Measurements from ENCODE around the gene RABGGTA.
A peak's percentile ranks its signal among the peaks of the same experiment; 100 is the strongest.

The RABGGTA gene

DNA sequence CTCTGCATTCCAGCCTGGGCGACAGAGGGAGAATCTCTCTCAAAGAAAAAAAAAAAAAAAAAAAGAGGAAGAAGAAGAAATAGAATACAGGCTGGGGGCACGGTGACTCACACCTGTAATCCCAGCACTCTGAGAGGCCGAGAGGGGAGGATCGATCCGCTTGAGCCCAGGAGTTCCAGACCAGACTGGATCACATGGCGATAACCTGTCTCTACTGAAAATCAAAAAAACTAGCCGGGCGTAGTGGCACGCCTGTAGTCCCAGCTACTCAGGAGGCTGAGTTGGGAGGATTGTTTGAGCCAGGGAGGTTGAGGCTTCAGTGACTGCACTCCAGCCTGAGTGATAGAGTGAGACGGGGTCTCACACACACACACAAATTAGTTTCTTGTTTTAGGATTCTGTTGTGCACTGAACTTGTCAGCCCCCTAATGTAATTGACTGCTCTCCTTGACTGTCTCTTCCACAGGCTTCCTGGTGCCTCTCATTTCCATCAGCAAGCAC lies 28.0 kb downstream of the RABGGTA start:
- peak overlapping the region; percentile 95 to 97 for H3K9ac ChIP-seq (ENCODE audit: low read depth in 1 of 2, low read length in 2 of 2)
- no peaks in the 10 kb centered on the region for H3K9me3 ChIP-seq (ENCODE audit: control insufficient read depth in 2 of 2, low read length in 2 of 2)
- peak overlapping the region; percentile 82 to 91 for H3K4me3 ChIP-seq (ENCODE audit: low read length in 2 of 2)
- no peaks in the 10 kb centered on the region for H3K27me3 ChIP-seq (ENCODE audit: control insufficient read depth in 2 of 2, insufficient read depth in 2 of 2, low read length in 2 of 2)
- H3K4me1 ChIP-seq (ENCODE audit: control insufficient read depth in 2 of 2, insufficient read depth in 2 of 2, low read length in 2 of 2): peaks cover 25 to 31% of the 10 kb centered on the region in 2 donors
- H3K27ac ChIP-seq (ENCODE audit: low read depth in 2 of 2, low read length in 2 of 2): peak overlapping the region; percentile 99 to 100
- peaks cover 26 to 27% of the 10 kb centered on the region in 2 donors for H3K36me3 ChIP-seq (ENCODE audit: control insufficient read depth in 2 of 2, insufficient read depth in 2 of 2, low read length in 2 of 2)

DNA sequence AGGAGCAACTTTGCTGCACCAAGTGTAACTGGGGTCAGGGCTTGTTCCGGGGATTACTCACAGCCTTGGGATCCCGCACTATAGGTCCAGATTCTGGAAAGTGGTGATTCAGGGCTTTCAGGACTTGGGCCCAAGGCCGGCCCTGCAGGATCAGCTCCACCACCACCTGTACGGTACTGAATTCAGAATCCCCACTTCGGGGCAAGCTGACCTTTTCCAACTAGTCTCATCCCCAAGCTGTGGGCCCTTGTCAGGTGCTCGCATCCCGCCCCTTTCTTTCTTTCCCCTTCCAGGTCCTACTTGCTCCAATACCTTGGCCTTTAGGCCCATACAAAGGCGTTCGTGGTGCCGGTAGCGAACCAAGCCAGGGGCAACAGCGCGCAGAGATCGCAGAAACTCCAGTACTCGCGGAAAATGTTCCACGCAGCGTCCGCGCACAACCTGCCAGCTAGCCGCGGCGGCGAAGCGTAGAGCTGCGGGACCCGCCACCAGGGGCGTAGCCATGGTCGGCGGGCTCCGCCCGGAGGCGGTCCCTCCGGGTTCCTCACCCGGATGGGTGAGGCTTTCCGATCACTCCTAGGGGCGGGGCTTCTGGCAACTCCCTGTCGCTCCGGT lies 29.5 kb downstream of the RABGGTA start:
- H3K9me3 ChIP-seq (ENCODE audit: control insufficient read depth in 2 of 2, low read length in 2 of 2): no peaks in the 10 kb centered on the region

DNA sequence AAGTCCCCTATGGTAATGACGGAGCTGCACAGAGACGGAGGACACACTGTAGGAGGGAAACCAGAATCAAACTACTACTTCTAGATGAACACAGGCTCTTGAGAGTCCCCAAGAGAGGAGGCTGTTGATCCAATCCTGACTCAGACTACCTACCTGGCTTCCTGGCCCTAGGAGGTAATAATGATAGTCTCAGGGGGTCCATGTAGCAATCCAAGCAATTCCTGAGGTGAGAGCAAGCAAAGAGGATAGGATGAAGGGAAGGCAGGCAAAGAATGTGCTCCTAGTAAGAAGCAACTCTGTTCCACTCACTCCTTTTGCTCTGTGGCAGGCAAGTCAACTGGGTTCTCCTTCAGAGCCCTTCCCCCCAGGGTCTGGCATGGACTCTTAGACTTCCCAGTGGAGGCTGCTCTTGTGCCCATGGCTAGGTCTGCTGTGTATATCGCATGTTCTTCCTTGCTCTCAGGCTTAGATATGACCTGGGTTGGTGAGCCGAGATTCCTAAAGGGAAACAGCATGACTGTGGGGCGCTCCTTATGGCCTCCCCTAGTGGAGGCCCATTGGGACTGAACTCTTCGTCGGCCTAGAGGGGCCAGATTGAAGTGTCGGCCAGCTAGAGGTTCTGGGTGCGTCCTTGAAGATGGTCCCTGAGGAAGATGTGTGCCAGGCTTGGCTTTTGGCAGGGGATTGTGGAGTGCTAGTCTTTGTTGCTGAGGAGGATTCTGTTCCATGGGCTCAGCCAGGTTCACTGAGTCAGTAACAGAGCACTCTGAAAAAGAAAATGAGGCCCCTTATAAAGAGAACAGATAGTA lies 31.1 kb downstream of the RABGGTA start:
- Histone ChIP-seq H3K4me3 (ENCODE audit: low read length in 2 of 2) (no peak overlapping the region), H3K27ac (ENCODE audit: low read depth in 2 of 2, low read length in 2 of 2) (no peak overlapping the region), H3K9me3 (ENCODE audit: control insufficient read depth in 2 of 2, low read length in 2 of 2) (no peaks in the 10 kb centered on the region), H3K27me3 (ENCODE audit: control insufficient read depth in 2 of 2, insufficient read depth in 2 of 2, low read length in 2 of 2) (no peaks in the 10 kb centered on the region), H3K36me3 (ENCODE audit: control insufficient read depth in 2 of 2, insufficient read depth in 2 of 2, low read length in 2 of 2) (peaks cover 50 to 56% of the 10 kb centered on the region in 2 donors), H3K4me1 (ENCODE audit: control insufficient read depth in 2 of 2, insufficient read depth in 2 of 2, low read length in 2 of 2) (peaks cover 25 to 28% of the 10 kb centered on the region in 2 donors), H3K9ac (ENCODE audit: low read depth in 1 of 2, low read length in 2 of 2) (no peak overlapping the region)

More for the DNA sequence above, 29.5 kb downstream of the RABGGTA start:
- Histone ChIP-seq H3K27ac (ENCODE audit: low read depth in 2 of 2, low read length in 2 of 2) (peak overlapping the region; percentile 99 to 100), H3K4me1 (ENCODE audit: control insufficient read depth in 2 of 2, insufficient read depth in 2 of 2, low read length in 2 of 2) (peaks cover 25 to 31% of the 10 kb centered on the region in 2 donors), H3K4me3 (ENCODE audit: low read length in 2 of 2) (peak overlapping the region; percentile 82 to 91), H3K27me3 (ENCODE audit: control insufficient read depth in 2 of 2, insufficient read depth in 2 of 2, low read length in 2 of 2) (no peaks in the 10 kb centered on the region), H3K36me3 (ENCODE audit: control insufficient read depth in 2 of 2, insufficient read depth in 2 of 2, low read length in 2 of 2) (peaks cover 36 to 42% of the 10 kb centered on the region in 2 donors), H3K9ac (ENCODE audit: low read depth in 1 of 2, low read length in 2 of 2) (peak overlapping the region; percentile 95 to 97)

DNA sequence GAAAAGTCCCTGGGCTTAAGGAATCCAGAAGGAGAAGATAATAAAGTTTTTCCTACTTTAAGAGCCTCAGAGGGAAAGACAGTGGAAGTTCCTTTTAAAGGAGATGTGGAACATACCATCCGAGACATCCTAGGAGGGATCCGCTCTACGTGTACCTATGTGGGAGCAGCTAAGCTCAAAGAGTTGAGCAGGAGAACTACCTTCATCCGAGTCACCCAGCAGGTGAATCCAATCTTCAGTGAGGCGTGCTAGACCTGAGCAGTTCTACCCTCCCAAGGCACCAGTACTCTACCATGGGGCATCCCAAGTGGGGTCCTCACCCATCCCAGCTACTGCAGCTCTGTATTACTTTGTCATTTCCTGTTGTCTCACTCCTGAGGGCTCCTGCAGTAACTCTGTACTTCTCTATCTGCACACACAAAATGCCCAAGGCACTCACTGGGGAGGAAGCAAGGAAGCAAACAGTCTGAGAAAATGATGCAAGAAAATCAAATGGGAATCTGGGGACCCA lies 32.8 kb downstream of the RABGGTA start:
- no peak overlapping the region for H3K9ac ChIP-seq (ENCODE audit: low read depth in 1 of 2, low read length in 2 of 2)
- no peaks in the 10 kb centered on the region for H3K27me3 ChIP-seq (ENCODE audit: control insufficient read depth in 2 of 2, insufficient read depth in 2 of 2, low read length in 2 of 2)
- peaks cover 53 to 60% of the 10 kb centered on the region in 2 donors for H3K36me3 ChIP-seq (ENCODE audit: control insufficient read depth in 2 of 2, insufficient read depth in 2 of 2, low read length in 2 of 2)

DNA sequence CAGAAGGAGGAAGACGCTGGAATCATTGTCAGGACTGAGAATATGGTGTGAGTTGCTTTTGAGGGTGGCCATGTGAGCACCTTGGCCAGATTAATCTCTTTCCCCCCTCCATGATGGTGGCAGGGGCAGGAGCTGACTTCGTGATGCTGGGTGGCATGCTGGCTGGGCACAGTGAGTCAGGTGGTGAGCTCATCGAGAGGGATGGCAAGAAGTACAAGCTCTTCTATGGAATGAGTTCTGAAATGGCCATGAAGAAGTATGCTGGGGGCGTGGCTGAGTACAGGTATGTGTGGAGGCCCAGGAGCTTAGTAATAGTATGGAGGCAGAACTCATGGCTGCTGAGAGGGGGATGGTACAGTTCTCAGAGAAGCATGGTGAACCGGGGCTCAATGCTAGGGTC lies 33.3 kb downstream of the RABGGTA start:
- Histone ChIP-seq H3K4me1 (ENCODE audit: control insufficient read depth in 2 of 2, insufficient read depth in 2 of 2, low read length in 2 of 2) (peaks cover 27 to 28% of the 10 kb centered on the region in 2 donors), H3K27me3 (ENCODE audit: control insufficient read depth in 2 of 2, insufficient read depth in 2 of 2, low read length in 2 of 2) (no peaks in the 10 kb centered on the region), H3K36me3 (ENCODE audit: control insufficient read depth in 2 of 2, insufficient read depth in 2 of 2, low read length in 2 of 2) (peaks cover 53 to 60% of the 10 kb centered on the region in 2 donors), H3K9ac (ENCODE audit: low read depth in 1 of 2, low read length in 2 of 2) (no peak overlapping the region), H3K27ac (ENCODE audit: low read depth in 2 of 2, low read length in 2 of 2) (no peak overlapping the region), H3K9me3 (ENCODE audit: control insufficient read depth in 2 of 2, low read length in 2 of 2) (no peaks in the 10 kb centered on the region), H3K4me3 (ENCODE audit: low read length in 2 of 2) (no peak overlapping the region)

More for the DNA sequence above, 32.8 kb downstream of the RABGGTA start:
- Histone ChIP-seq H3K27ac (ENCODE audit: low read depth in 2 of 2, low read length in 2 of 2) (no peak overlapping the region), H3K4me3 (ENCODE audit: low read length in 2 of 2) (no peak overlapping the region), H3K4me1 (ENCODE audit: control insufficient read depth in 2 of 2, insufficient read depth in 2 of 2, low read length in 2 of 2) (peaks cover 26 to 27% of the 10 kb centered on the region in 2 donors), H3K9me3 (ENCODE audit: control insufficient read depth in 2 of 2, low read length in 2 of 2) (no peaks in the 10 kb centered on the region)

DNA sequence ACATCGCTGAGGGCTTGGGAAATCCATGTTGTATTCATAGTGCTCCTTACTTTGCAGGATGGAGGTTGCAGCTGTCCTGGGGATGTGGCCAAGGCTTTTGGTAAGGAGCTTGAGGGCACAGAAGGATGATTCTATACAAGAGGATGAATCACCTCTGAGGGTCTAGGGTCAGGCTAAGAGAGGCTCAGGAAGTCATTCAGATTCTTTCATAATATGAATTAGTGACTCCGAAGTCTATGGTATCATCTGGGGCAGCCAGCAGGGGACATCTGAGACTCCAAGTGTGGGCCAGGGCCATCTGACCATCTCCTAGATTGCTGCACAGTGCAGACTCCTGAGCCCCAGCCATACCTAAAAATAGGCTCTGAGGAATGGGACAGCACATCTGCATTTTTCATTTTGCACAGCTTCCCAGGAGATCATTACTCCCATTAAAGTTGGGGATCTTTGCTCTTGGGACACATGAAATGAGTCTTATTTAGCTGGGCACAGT lies 33.9 kb downstream of the RABGGTA start:
- Histone ChIP-seq H3K4me1 (ENCODE audit: control insufficient read depth in 2 of 2, insufficient read depth in 2 of 2, low read length in 2 of 2) (peaks cover 28 to 30% of the 10 kb centered on the region in 2 donors), H3K9me3 (ENCODE audit: control insufficient read depth in 2 of 2, low read length in 2 of 2) (no peaks in the 10 kb centered on the region), H3K27me3 (ENCODE audit: control insufficient read depth in 2 of 2, insufficient read depth in 2 of 2, low read length in 2 of 2) (no peaks in the 10 kb centered on the region), H3K36me3 (ENCODE audit: control insufficient read depth in 2 of 2, insufficient read depth in 2 of 2, low read length in 2 of 2) (peaks cover 53 to 60% of the 10 kb centered on the region in 2 donors), H3K27ac (ENCODE audit: low read depth in 2 of 2, low read length in 2 of 2) (no peak overlapping the region), H3K9ac (ENCODE audit: low read depth in 1 of 2, low read length in 2 of 2) (no peak overlapping the region), H3K4me3 (ENCODE audit: low read length in 2 of 2) (no peak overlapping the region)

DNA sequence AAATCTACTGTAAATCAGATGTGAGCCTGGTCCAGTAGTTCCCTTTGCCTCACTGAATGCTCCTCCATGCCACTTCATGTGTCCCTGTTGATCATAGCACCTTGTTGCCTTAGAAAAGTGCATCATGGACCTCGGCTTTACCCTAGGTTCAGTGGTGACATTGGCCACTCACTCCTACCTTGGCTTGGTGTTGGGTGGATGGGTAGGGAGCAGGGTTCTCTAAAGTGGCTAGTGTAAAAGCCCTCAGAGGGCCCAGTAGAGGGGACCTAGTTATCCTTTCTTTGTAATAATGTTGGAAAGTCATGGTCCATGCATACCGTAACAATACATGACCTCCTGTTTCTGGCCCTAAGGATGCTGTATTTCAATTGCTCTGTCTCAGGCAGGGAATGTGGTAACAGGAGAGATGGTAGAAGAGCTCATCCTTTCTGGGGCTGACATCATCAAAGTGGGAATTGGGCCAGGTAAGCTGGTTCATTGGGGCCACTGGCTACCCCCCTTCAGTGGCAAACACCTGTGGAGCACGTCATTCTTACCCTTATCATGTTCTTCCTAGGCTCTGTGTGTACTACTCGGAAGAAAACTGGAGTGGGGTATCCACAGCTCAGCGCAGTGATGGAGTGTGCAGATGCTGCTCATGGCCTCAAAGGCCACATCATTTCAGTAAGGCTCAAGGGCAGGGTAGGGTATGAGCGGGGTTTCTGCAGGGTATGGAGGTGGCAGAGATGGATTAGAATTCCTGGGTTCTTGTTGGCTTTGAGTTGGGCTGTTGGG lies 34.5 kb downstream of the RABGGTA start:
- Histone ChIP-seq H3K27ac (ENCODE audit: low read depth in 2 of 2, low read length in 2 of 2) (no peak overlapping the region), H3K4me1 (ENCODE audit: control insufficient read depth in 2 of 2, insufficient read depth in 2 of 2, low read length in 2 of 2) (peaks cover 26 to 30% of the 10 kb centered on the region in 2 donors), H3K27me3 (ENCODE audit: control insufficient read depth in 2 of 2, insufficient read depth in 2 of 2, low read length in 2 of 2) (no peaks in the 10 kb centered on the region), H3K36me3 (ENCODE audit: control insufficient read depth in 2 of 2, insufficient read depth in 2 of 2, low read length in 2 of 2) (peaks cover 53 to 60% of the 10 kb centered on the region in 2 donors), H3K9ac (ENCODE audit: low read depth in 1 of 2, low read length in 2 of 2) (no peak overlapping the region), H3K4me3 (ENCODE audit: low read length in 2 of 2) (no peak overlapping the region), H3K9me3 (ENCODE audit: control insufficient read depth in 2 of 2, low read length in 2 of 2) (no peaks in the 10 kb centered on the region)

DNA sequence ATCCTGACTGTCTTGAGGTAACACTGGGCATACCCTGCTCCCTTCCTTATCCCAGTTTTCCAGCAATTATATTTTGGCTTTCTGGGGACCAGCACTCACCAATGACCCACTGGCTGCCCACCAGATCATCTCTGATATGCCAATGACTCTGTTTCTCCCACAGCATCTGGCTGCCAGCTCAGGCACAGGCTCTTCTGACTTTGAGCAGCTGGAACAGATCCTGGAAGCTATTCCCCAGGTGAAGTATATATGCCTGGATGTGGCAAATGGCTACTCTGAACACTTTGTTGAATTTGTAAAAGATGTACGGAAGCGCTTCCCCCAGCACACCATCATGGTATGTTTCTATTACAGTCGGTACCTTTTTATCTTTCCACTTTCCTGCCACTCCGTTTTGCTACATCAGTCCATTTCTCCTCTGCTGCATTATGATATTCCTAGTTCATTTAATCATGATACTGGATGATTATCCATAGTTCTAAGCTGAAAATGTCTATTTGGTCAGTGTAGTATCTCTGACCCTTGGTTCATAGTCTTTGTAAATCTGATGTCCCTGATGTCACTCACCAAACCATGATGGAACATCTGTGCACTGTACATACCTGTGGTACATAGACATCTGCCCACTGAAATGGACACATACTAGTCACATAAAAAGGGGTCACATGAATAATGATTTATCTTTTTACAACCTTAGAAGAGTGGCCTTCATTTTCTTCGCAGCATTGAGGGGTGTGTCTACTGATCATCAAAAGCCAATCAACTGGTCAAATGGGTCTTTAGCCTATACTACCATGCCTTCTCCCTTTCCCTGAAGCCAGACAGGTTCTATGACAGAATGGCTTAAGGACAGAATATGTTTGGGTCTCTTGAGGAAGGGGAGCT lies 35.4 kb downstream of the RABGGTA start:
- no peaks in the 10 kb centered on the region for H3K27me3 ChIP-seq (ENCODE audit: control insufficient read depth in 2 of 2, insufficient read depth in 2 of 2, low read length in 2 of 2)
- peaks cover 52 to 59% of the 10 kb centered on the region in 2 donors for H3K36me3 ChIP-seq (ENCODE audit: control insufficient read depth in 2 of 2, insufficient read depth in 2 of 2, low read length in 2 of 2)

More for the DNA sequence above, 35.4 kb downstream of the RABGGTA start:
- Histone ChIP-seq H3K9me3 (ENCODE audit: control insufficient read depth in 2 of 2, low read length in 2 of 2) (no peaks in the 10 kb centered on the region), H3K27ac (ENCODE audit: low read depth in 2 of 2, low read length in 2 of 2) (no peak overlapping the region), H3K9ac (ENCODE audit: low read depth in 1 of 2, low read length in 2 of 2) (no peak overlapping the region), H3K4me1 (ENCODE audit: control insufficient read depth in 2 of 2, insufficient read depth in 2 of 2, low read length in 2 of 2) (peaks cover 28 to 30% of the 10 kb centered on the region in 2 donors), H3K4me3 (ENCODE audit: low read length in 2 of 2) (no peak overlapping the region)

All from mucosa of rectum (tissue), 2 donors.